Keratinocyte (primary cell): ENCODE results near the gene EPHX1.

ENCODE experiments used
- CTCF ChIP-seq, 3 experiments: IDR thresholded peaks in 1 of 3; conservative IDR thresholded peaks in 1 of 3; optimal IDR thresholded peaks in 1 of 3; 2 replicates in 2 of 3; 3 replicates in 1 of 3; pipeline versions ENCODE3 to v1.5.1; 2011; ENCODE audit warnings: low read length in 3 of 3, mild to moderate bottlenecking in 3 of 3, moderate library complexity in 2 of 3, control low read depth in 1 of 3, inconsistent platforms in 1 of 3; ENCODE audit not compliant: insufficient read depth in 2 of 3; ENCODE audit errors: extremely low read depth in 1 of 3
- EZH2 ChIP-seq: IDR thresholded peaks from one replicate; pipeline ENCODE4 v1.6.1; 2012; ENCODE audit warnings: inconsistent platforms, mild to moderate bottlenecking, low read length, moderate library complexity

GRCh38 chr1:225794954-225795353 lies 15.0 kb upstream of the EPHX1 start:
- no peak for TF ChIP-seq CTCF (optimal IDR thresholded peaks at IDR 0.05 in 1 of 3, IDR thresholded peaks at IDR 0.05 in 1 of 3, conservative IDR thresholded peaks at IDR 0.05 in 1 of 3; ENCODE audit: extremely low read depth in 1 of 3, insufficient read depth in 2 of 3, low read length in 3 of 3)
- TF ChIP-seq EZH2: no peak
